SU-DHL-6 (cell line): ENCODE data around the gene GOSR2.

Experiments used
- EZH2phosphoT487 ChIP-seq: fragments of 200-600 bp; sonication (generic), shearing (Covaris generic); conservative IDR thresholded peaks from 2 replicates; pipeline ENCODE4 v1.6.1; 2018; ENCODE audit warnings: mild to moderate bottlenecking, antibody characterized with exemption, low read length, moderate library complexity, mixed read lengths
- TF ChIP-seq, protein P1 (sequence below): fragments of 200-600 bp; sonication (generic); IDR thresholded peaks from one replicate; pipeline ENCODE4 v1.5.1; 2017; ENCODE audit warnings: antibody characterized with exemption, mild to moderate bottlenecking, low read length, moderate library complexity; ENCODE audit not compliant: insufficient read depth, poor library complexity, severe bottlenecking

DNA sequence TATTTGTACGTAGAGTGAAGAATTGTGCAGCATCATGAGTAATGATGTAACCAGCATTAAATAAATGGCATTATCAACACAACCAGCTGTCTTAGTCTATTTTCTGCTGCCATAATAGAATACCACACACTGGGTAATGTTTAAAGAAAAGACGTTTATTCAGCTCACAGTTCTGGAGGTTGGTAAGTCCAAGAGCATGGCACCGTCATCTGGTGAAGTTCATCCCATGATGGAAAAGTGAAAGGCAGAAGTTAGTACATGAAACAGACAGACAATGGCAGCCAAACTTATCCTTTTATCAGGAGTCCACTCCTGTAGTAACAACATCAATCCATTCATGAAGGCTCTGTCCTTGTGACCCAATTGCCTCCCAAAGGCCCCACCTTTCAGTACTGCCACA, 6.3 kb upstream of the GOSR2 start:
- TF ChIP-seq, protein P1, sequence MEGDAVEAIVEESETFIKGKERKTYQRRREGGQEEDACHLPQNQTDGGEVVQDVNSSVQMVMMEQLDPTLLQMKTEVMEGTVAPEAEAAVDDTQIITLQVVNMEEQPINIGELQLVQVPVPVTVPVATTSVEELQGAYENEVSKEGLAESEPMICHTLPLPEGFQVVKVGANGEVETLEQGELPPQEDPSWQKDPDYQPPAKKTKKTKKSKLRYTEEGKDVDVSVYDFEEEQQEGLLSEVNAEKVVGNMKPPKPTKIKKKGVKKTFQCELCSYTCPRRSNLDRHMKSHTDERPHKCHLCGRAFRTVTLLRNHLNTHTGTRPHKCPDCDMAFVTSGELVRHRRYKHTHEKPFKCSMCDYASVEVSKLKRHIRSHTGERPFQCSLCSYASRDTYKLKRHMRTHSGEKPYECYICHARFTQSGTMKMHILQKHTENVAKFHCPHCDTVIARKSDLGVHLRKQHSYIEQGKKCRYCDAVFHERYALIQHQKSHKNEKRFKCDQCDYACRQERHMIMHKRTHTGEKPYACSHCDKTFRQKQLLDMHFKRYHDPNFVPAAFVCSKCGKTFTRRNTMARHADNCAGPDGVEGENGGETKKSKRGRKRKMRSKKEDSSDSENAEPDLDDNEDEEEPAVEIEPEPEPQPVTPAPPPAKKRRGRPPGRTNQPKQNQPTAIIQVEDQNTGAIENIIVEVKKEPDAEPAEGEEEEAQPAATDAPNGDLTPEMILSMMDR, result no peak
- no peak for TF ChIP-seq EZH2phosphoT487
